Mesothelial cell of epicardium (in vitro differentiated cells): ENCODE data around the gene TPRX1. TPM values are rescaled to one million over a fixed set of nuclear protein-coding genes. Genes with fewer than 3 reads are reported as not detected.
A peak's percentile ranks its signal among the peaks of the same experiment; 100 is the strongest.
"Not testable (repeated sequence)": the region's sequence is repeated elsewhere in the genome, so short reads cannot be mapped to it uniquely, and the experiment has no call there.

Experiments used
- DNase-seq, 2 experiments: peaks; one replicate each; pipeline ENCODE4 v3.0.0; 2021; ENCODE audit warnings: low spot score in 2 of 2; ENCODE audit not compliant: unreplicated experiment in 2 of 2
- H3K27ac Mint-ChIP-seq: 2 replicates; pipeline ENCODE4 v1.8.0; 2021; ENCODE audit warnings: mixed read lengths
- H3K27me3 Mint-ChIP-seq: 2 replicates; pipeline ENCODE4 v1.8.0; 2021; ENCODE audit warnings: low read depth, mixed read lengths
- H3K36me3 Mint-ChIP-seq: 2 replicates; pipeline ENCODE4 v1.8.0; 2021; ENCODE audit warnings: mixed read lengths
- H3K4me1 Mint-ChIP-seq: 2 replicates; pipeline ENCODE4 v1.8.0; 2021; ENCODE audit warnings: mixed read lengths
- H3K4me3 Mint-ChIP-seq: 2 replicates; pipeline ENCODE4 v1.8.0; 2021; ENCODE audit warnings: mild to moderate bottlenecking, moderate library complexity, mixed read lengths
- H3K9me3 Mint-ChIP-seq: 2 replicates; pipeline ENCODE4 v1.8.0; 2021; ENCODE audit warnings: mixed read lengths
- CTCF ChIP-seq: fragments of 200-600 bp; sonication (generic); IDR thresholded peaks from one replicate; pipeline ENCODE4 v1.5.0; 2021; ENCODE audit warnings: antibody characterized with exemption; ENCODE audit not compliant: unreplicated experiment
- total RNA-seq: library from RNA; stranded (reverse); gene quantifications from 3 replicates; pipeline ENCODE4 v1.2.1, GENCODE V29; 2021

The TPRX1 gene
- not detected in 3 replicates for total RNA-seq

GRCh38 chr19:47804451-47804850 lies at the start of gene TPRX1:
Gene TPRX1, minus strand, starts transcription at chr19:47804551. Its CDS starts 12 bp downstream, at chr19:47804539.
- H3K36me3 Mint-ChIP-seq, H3K27me3 Mint-ChIP-seq: not testable (repeated sequence)

GRCh38 chr19:47853003-47853402 lies 48.7 kb upstream of the TPRX1 start:
- H3K4me1 Mint-ChIP-seq = peaks cover 11% of the 10 kb centered on the region
- H3K36me3 Mint-ChIP-seq = no peaks in the 10 kb centered on the region
- no peak for DNase-seq
- H3K27ac Mint-ChIP-seq = no peak overlapping the region
- peaks cover 31% of the 10 kb centered on the region for H3K27me3 Mint-ChIP-seq
- no peaks in the 10 kb centered on the region for H3K9me3 Mint-ChIP-seq
- TF ChIP-seq CTCF = no peak
- H3K4me3 Mint-ChIP-seq = no peak overlapping the region

More at GRCh38 chr19:47804451-47804850, at the start of gene TPRX1:
- DNase-seq, H3K9me3 Mint-ChIP-seq, H3K27ac Mint-ChIP-seq, H3K4me1 Mint-ChIP-seq, H3K4me3 Mint-ChIP-seq: not testable (repeated sequence)

- peaks cover 11% of the 10 kb centered on the region for H3K4me1 Mint-ChIP-seq
- no peak overlapping the region for H3K27ac Mint-ChIP-seq
- peak; percentile 51 for TF ChIP-seq CTCF
- H3K9me3 Mint-ChIP-seq = no peaks in the 10 kb centered on the region
- H3K36me3 Mint-ChIP-seq = no peaks in the 10 kb centered on the region
- peaks cover 33% of the 10 kb centered on the region for H3K27me3 Mint-ChIP-seq
- DNase-seq = no peak
- H3K4me3 Mint-ChIP-seq = peak overlapping the region; percentile 43
These were observed 44.6 kb upstream of the TPRX1 start for GRCh38 chr19:47848823-47849473.

- peaks cover 11% of the 10 kb centered on the region for H3K4me1 Mint-ChIP-seq
- H3K4me3 Mint-ChIP-seq = peak overlapping the region; percentile 43
- no peaks in the 10 kb centered on the region for H3K36me3 Mint-ChIP-seq
- H3K27me3 Mint-ChIP-seq = peaks cover 33% of the 10 kb centered on the region
- H3K27ac Mint-ChIP-seq = no peak overlapping the region
- TF ChIP-seq CTCF = no peak
- H3K9me3 Mint-ChIP-seq = no peaks in the 10 kb centered on the region
- DNase-seq = no peak
These were observed 44.1 kb upstream of the TPRX1 start for GRCh38 chr19:47848425-47848822.

GRCh38 chr19:47842941-47843340 lies 38.6 kb upstream of the TPRX1 start:
- Mint-ChIP-seq H3K36me3 (no peaks in the 10 kb centered on the region), H3K4me3 (no peak overlapping the region), H3K9me3 (no peaks in the 10 kb centered on the region), H3K27ac (no peak overlapping the region), H3K4me1 (peaks cover 6% of the 10 kb centered on the region), H3K27me3 (peaks cover 3% of the 10 kb centered on the region)
- DNase-seq = no peak
- TF ChIP-seq CTCF = no peak

GRCh38 chr19:47839913-47840312 lies 35.6 kb upstream of the TPRX1 start:
- no peak for TF ChIP-seq CTCF
- Mint-ChIP-seq H3K4me3 (no peak overlapping the region), H3K27me3 (no peaks in the 10 kb centered on the region), H3K4me1 (peaks cover 6% of the 10 kb centered on the region), H3K27ac (peak overlapping the region; percentile 47), H3K36me3 (no peaks in the 10 kb centered on the region), H3K9me3 (no peaks in the 10 kb centered on the region)
- DNase-seq = no peak
